HG03565 (cell line): ENCODE data around the gene HK1.
"Not testable (repeated sequence)": the region's sequence is repeated elsewhere in the genome, so short reads cannot be mapped to it uniquely, and the experiment has no call there.

Experiments used
- ATAC-seq: cut with Tn5 transposase; IDR thresholded peaks from one replicate; pipeline ENCODE4 v1.9.1; 2021; ENCODE audit warnings: mild to moderate bottlenecking, moderate library complexity; ENCODE audit not compliant: unreplicated experiment

HK1 gene

DNA sequence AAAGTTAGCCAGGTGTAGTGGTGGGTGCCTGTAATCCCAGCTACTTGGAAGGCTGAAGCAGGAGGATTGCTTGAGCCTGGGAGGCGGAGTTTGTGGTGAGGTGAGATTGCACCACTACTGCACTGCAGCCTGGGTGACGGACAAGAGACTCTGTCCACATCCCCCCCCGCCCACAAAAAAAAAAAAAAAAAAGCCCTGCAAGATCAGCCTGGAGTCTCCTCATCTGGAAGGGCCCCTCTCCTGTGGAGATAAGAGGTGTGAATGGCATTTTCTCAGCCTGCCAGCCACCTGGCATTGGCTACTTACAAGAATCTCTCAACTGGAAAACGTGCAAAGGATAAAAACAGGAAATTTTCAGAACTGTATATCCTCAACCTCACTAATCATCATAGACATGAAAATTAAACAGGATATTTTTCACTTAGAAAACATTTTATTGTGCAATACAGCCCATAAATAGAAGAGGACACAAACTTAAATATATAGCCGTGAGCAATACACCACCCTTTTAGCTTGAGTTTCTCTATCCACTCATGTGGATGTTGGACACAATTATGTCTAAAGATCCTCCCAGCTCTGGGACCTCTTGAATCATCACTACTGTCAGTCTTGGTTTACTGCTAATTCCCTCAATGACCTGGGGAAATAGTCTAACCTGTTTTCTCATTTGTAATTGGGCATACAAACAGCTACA is 161.7 kb downstream of the HK1 start:
- ATAC-seq, result no peak

- no peak for ATAC-seq
Measured at GRCh38 chr10:69443354-69443753, 165.1 kb downstream of the HK1 start.

DNA sequence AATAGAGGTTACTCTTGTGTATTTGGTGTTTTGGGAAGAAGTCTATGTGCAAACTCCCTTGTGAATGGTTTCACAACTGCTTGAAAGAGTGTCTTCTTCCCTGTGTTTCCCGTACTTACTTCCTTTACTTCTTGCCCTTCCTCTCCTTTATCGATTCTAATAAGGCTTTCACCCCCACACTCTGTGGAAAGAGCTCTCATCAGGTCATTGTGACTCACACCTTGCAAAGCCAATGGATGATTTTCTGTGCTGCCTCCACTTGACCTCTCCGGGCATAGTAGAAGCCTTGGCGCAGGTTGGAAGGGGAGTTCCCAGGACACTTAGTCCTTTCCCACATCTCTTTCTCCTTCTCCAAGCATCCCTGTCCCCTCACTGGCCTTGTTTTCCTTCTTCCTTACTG is 166.7 kb downstream of the HK1 start:
- no peak for ATAC-seq

GRCh38 chr10:69446229-69446628 is 167.9 kb downstream of the HK1 start:
- ATAC-seq, result no peak

DNA sequence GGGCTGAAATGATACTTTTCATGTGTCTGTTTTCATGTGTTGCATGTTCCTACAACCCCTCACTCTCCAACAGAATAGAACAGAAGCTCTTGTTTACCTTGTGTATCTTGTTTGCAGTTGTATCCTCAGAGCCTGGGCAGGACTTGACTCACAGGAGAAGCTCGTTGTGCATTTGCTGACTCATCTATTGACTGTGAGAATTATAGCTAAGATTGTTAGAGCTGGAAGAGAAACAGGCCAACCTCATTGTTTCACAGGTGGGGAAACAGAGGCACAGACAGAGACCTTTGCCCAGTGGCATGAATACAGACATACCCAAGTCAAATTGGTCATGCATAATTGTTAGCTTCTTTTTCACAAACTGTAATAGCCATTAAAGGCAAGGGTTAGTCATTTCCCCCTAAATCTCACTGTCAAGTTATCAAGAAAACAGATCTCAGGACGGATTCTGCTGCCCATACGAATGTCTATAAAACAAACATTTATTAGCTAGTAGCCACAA is 168.4 kb downstream of the HK1 start:
- no peak for ATAC-seq

GRCh38 chr10:69449841-69450240 is 171.5 kb downstream of the HK1 start:
- ATAC-seq, result no peak

DNA sequence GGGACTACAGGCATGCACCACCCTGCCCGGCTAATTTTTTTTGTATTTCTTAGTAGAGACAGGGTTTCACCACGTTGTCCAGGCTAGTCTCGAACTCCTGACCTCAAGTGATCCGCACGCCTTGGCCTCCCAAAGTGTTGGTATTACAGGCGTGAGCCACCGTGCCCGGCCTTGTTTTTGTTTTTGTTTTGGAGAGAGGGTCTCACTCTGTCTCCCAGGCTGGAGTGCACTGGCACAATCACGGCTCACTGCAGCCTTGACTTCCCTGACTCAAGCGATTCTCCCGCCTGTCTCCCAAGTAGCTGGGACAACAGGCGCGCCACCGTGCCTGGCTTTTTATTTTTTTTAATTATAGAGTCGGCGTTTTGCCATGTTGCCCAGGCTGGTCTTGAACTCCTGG is 172.1 kb downstream of the HK1 start:
- not testable (repeated sequence) for ATAC-seq

DNA sequence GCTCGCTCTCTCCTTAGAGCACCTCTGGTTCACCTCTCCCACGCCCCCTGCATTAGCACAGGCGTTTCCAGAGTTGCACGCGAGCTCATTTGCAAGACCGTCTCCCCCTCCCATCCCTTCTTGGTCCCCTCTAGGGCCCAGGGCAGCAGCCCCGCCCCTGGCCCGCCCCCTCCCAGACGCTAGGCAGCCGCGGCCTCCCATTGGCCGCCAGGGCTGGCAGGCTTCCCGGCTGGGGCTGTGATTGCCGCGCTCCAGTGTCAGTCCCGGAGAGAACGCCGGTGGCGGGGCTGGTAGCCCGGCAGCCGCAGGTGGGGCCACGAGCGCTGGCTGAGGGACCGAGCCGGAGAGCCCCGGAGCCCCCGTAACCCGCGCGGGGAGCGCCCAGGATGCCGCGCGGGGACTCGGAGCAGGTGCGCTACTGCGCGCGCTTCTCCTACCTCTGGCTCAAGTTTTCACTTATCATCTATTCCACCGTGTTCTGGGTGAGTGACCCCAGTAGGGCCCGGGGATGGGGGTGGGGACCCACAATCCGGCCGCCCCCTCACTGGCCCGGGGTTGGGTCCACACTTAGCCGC is 173.0 kb downstream of the HK1 start, which contains the start of gene TSPAN15:
Gene TSPAN15 (plus strand): TSS at position 257 of the 575 bp plus-strand sequence. CDS start 130 bp downstream, at position 387.
- ATAC-seq, result no peak
